Neural progenitor cell (in vitro differentiated cells): ENCODE measurements around the gene TRIM25. TPM values are rescaled to one million over a fixed set of nuclear protein-coding genes. Genes with fewer than 3 reads are reported as not detected.

Experiments used
- DNase-seq: peaks from one replicate; pipeline ENCODE4 v3.0.0-alpha.2; 2016; ENCODE audit warnings: low spot score
- H2AFZ ChIP-seq: fragments of 200-600 bp; sonication (generic); replicated peaks from 2 replicates; pipeline ENCODE4 v1.6.1; 2016; ENCODE audit warnings: antibody characterized with exemption
- H3F3A ChIP-seq: fragments of 200-600 bp; sonication (generic); 2 replicates; pipeline ENCODE4 v1.6.1; 2016; ENCODE audit warnings: antibody characterized with exemption, low read depth
- H3K27ac ChIP-seq: fragments of 200-600 bp; sonication (generic); 2 replicates; pipeline ENCODE4 v1.5.1; 2016; ENCODE audit warnings: mild to moderate bottlenecking
- H3K27me3 ChIP-seq: fragments of 200-600 bp; sonication (generic); 2 replicates; pipeline ENCODE4 v1.6.1; 2016; ENCODE audit warnings: mild to moderate bottlenecking, moderate library complexity
- H3K36me3 ChIP-seq: fragments of 200-600 bp; sonication (generic); 2 replicates; pipeline ENCODE4 v1.5.1; 2016
- H3K4me1 ChIP-seq: fragments of 200-600 bp; sonication (generic); 2 replicates; pipeline ENCODE4 v1.6.1; 2016; ENCODE audit warnings: mixed run types
- H3K4me2 ChIP-seq: fragments of 200-600 bp; sonication (generic); 2 replicates; pipeline ENCODE4 v1.6.1; 2016
- H3K4me3 ChIP-seq: fragments of 200-600 bp; sonication (generic); 2 replicates; pipeline ENCODE4 v1.5.1; 2016
- H3K79me2 ChIP-seq: fragments of 200-600 bp; sonication (generic); 2 replicates; pipeline ENCODE4 v1.6.1; 2016; ENCODE audit warnings: low read depth
- H3K9ac ChIP-seq: fragments of 200-600 bp; sonication (generic); 2 replicates; pipeline ENCODE4 v1.6.1; 2016
- H3K9me3 ChIP-seq: fragments of 200-600 bp; sonication (generic); 2 replicates; pipeline ENCODE4 v1.5.1; 2016; ENCODE audit warnings: low read depth
- H4K20me1 ChIP-seq: fragments of 200-600 bp; sonication (generic); 2 replicates; pipeline ENCODE4 v1.6.1; 2016; ENCODE audit warnings: low read depth
- H3K27ac Mint-ChIP-seq: 3 replicates; pipeline ENCODE4 v1.8.0; 2021; ENCODE audit warnings: mixed read lengths
- H3K27me3 Mint-ChIP-seq: 2 replicates; pipeline ENCODE4 v1.8.0; 2022; ENCODE audit warnings: low read depth, mild to moderate bottlenecking, inconsistent platforms, moderate library complexity, mixed read lengths; ENCODE audit not compliant: insufficient read depth
- H3K36me3 Mint-ChIP-seq: 3 replicates; pipeline ENCODE4 v1.8.0; 2021; ENCODE audit warnings: mixed read lengths
- H3K4me1 Mint-ChIP-seq: 3 replicates; pipeline ENCODE4 v1.8.0; 2021; ENCODE audit warnings: mixed read lengths
- H3K4me3 Mint-ChIP-seq: 3 replicates; pipeline ENCODE4 v1.8.0; 2021; ENCODE audit warnings: mild to moderate bottlenecking, moderate library complexity, mixed read lengths
- H3K9me3 Mint-ChIP-seq: 3 replicates; pipeline ENCODE4 v1.8.0; 2020; ENCODE audit warnings: mixed read lengths
- CTCF ChIP-seq: fragments of 200-600 bp; sonication (generic); IDR thresholded peaks from 2 replicates; pipeline ENCODE4 v1.5.1; 2017; ENCODE audit warnings: antibody characterized with exemption, mild to moderate bottlenecking
- EZH2 ChIP-seq: fragments of 200-600 bp; sonication (generic); IDR thresholded peaks from 2 replicates; pipeline ENCODE4 v1.6.1; 2017; ENCODE audit warnings: antibody characterized with exemption, mild to moderate bottlenecking, moderate library complexity
- EZH2phosphoT487 ChIP-seq: fragments of 200-600 bp; sonication (generic); IDR thresholded peaks from 2 replicates; pipeline ENCODE4 v1.6.1; 2017; ENCODE audit warnings: antibody characterized with exemption
- total RNA-seq: library from RNA; depleted of rRNA; stranded (reverse); fragments of >200 nt; gene quantifications from 2 replicates; pipeline ENCODE4 v1.2.3, GENCODE V29; 2015; ENCODE audit warnings: low replicate concordance

Gene TRIM25
- total RNA-seq, 1 donor from 2014 or later: 7.6 TPM

- Histone ChIP-seq H3K4me3 (no peak overlapping the region), H3K9ac (no peak overlapping the region), H3K27ac (no peak overlapping the region), H3K79me2 (no peaks in the 10 kb centered on the region), H2AFZ (no peak overlapping the region), H3K9me3 (no peaks in the 10 kb centered on the region), H3K36me3 (no peaks in the 10 kb centered on the region), H3K27me3 (no peaks in the 10 kb centered on the region), H3K4me2 (no peak overlapping the region), H3F3A (no peaks in the 10 kb centered on the region), H3K4me1 (no peaks in the 10 kb centered on the region), H4K20me1 (no peaks in the 10 kb centered on the region)
- Mint-ChIP-seq H3K9me3 (peaks cover 12% of the 10 kb centered on the region), H3K27ac (no peak overlapping the region), H3K4me3 (no peak overlapping the region), H3K4me1 (peaks cover 7% of the 10 kb centered on the region), H3K36me3 (peaks cover 21% of the 10 kb centered on the region), H3K27me3 (peaks cover 2% of the 10 kb centered on the region)
- TF ChIP-seq CTCF: no peak
- no peak for TF ChIP-seq EZH2
- TF ChIP-seq EZH2phosphoT487: no peak
- DNase-seq: no peak
These were observed 23.5 kb downstream of the TRIM25 start for GRCh38 chr17:56890390-56890789.

- Histone ChIP-seq H3K27me3 (no peaks in the 10 kb centered on the region), H3K4me3 (no peak overlapping the region), H3K9ac (no peak overlapping the region), H4K20me1 (no peaks in the 10 kb centered on the region), H3K4me1 (no peaks in the 10 kb centered on the region), H3K9me3 (no peaks in the 10 kb centered on the region), H2AFZ (no peak overlapping the region), H3K27ac (no peak overlapping the region), H3F3A (no peaks in the 10 kb centered on the region), H3K79me2 (no peaks in the 10 kb centered on the region), H3K4me2 (no peak overlapping the region), H3K36me3 (no peaks in the 10 kb centered on the region)
- H3K4me3 Mint-ChIP-seq: no peak overlapping the region
- H3K27me3 Mint-ChIP-seq: peaks cover 2% of the 10 kb centered on the region
- no peak overlapping the region for H3K27ac Mint-ChIP-seq
- no peak for DNase-seq
- TF ChIP-seq EZH2 (no peak), CTCF (no peak), EZH2phosphoT487 (no peak)
- H3K4me1 Mint-ChIP-seq: no peaks in the 10 kb centered on the region
- H3K36me3 Mint-ChIP-seq: peaks cover 19% of the 10 kb centered on the region
- peaks cover 12% of the 10 kb centered on the region for H3K9me3 Mint-ChIP-seq
These were observed 26.0 kb downstream of the TRIM25 start for GRCh38 chr17:56887552-56888467.

GRCh38 chr17:56887105-56887504 is 26.7 kb downstream of the TRIM25 start:
- Histone ChIP-seq H3K4me2 (no peak overlapping the region), H3K27me3 (no peaks in the 10 kb centered on the region), H3K27ac (no peak overlapping the region), H3K4me3 (no peak overlapping the region), H3K36me3 (no peaks in the 10 kb centered on the region), H3K79me2 (no peaks in the 10 kb centered on the region), H3K9me3 (no peaks in the 10 kb centered on the region), H3F3A (no peaks in the 10 kb centered on the region), H2AFZ (no peak overlapping the region), H4K20me1 (no peaks in the 10 kb centered on the region), H3K9ac (no peak overlapping the region), H3K4me1 (no peaks in the 10 kb centered on the region)
- DNase-seq: no peak
- H3K4me1 Mint-ChIP-seq: no peaks in the 10 kb centered on the region
- peaks cover 12% of the 10 kb centered on the region for H3K9me3 Mint-ChIP-seq
- no peak overlapping the region for H3K4me3 Mint-ChIP-seq
- no peak for TF ChIP-seq CTCF
- TF ChIP-seq EZH2: no peak
- TF ChIP-seq EZH2phosphoT487: no peak
- H3K27me3 Mint-ChIP-seq: peaks cover 2% of the 10 kb centered on the region
- H3K27ac Mint-ChIP-seq: no peak overlapping the region
- H3K36me3 Mint-ChIP-seq: peaks cover 13% of the 10 kb centered on the region
